ENCODE data around the gene TSC22D1. TPM values are rescaled to one million over a fixed set of nuclear protein-coding genes. Genes with fewer than 3 reads are reported as not detected.

Gene TSC22D1
- total RNA-seq, 2 experiments from 2014 or later: 14.6 to 27.7 TPM

GRCh38 chr13:44407891-44408290, 168.2 kb downstream of the TSC22D1 start:
- ChIA-PET CTCF (ENCODE audit: unreplicated experiment) (no interaction called here), POLR2A (interaction anchor here (0.7 to 1.0 kb wide), 2 partner anchors 27 to 1217 kb away, joined by 3 to 4 read pairs; no protein-coding TSS in a partner anchor)
- intact Hi-C loops (cut with micrococcal nuclease; ENCODE audit: unreplicated experiment): no loop called here
- H3K36me3 ChIP-seq (ENCODE audit: insufficient read depth, low read length): no peaks in the 10 kb centered on the region
- H3K4me2 ChIP-seq (ENCODE audit: low read length): no peak overlapping the region
- H2AFZ ChIP-seq (ENCODE audit: low read length): no peak overlapping the region
- H4K20me1 ChIP-seq (ENCODE audit: insufficient read depth, low read length): no peaks in the 10 kb centered on the region
- no peaks in the 10 kb centered on the region for H3K9me3 ChIP-seq (ENCODE audit: low read length)
- no peaks in the 10 kb centered on the region for H3K4me1 ChIP-seq (ENCODE audit: insufficient read depth, low read length, poor library complexity, severe bottlenecking)
- TF ChIP-seq EZH2phosphoT487 (IDR thresholded peaks at IDR 0.05; ENCODE audit: borderline replicate concordance, low read depth, low read length): no peak
- TF ChIP-seq CTCF (conservative IDR thresholded peaks at IDR 0.05; ENCODE audit: low read length): no peak
- no TSS peak for BruUV-seq (replicated peaks)
- no peak overlapping the region for H3K4me3 ChIP-seq (ENCODE audit: low read depth, low read length, poor library complexity, severe bottlenecking)
- H3K79me2 ChIP-seq (ENCODE audit: insufficient read depth, low read depth, low read length): no peaks in the 10 kb centered on the region
- no peak overlapping the region for H3K27ac ChIP-seq (ENCODE audit: low read depth, low read length, poor library complexity, severe bottlenecking)
- H3K9me2 ChIP-seq (ENCODE audit: insufficient read depth, low read length): no peaks in the 10 kb centered on the region
- DNase-seq (ENCODE audit: low spot score): no peak

- H3K4me2 ChIP-seq (ENCODE audit: low read length): no peak overlapping the region
- H2AFZ ChIP-seq (ENCODE audit: low read length): no peak overlapping the region
- POLR2A ChIA-PET: interaction anchor here (0.7 to 1.0 kb wide), 2 partner anchors 28 to 1218 kb away, joined by 3 to 4 read pairs; no protein-coding TSS in a partner anchor
- no peak overlapping the region for H3K27ac ChIP-seq (ENCODE audit: low read depth, low read length, poor library complexity, severe bottlenecking)
- no peaks in the 10 kb centered on the region for H4K20me1 ChIP-seq (ENCODE audit: insufficient read depth, low read length)
- H3K36me3 ChIP-seq (ENCODE audit: insufficient read depth, low read length): no peaks in the 10 kb centered on the region
- no peaks in the 10 kb centered on the region for H3K9me2 ChIP-seq (ENCODE audit: insufficient read depth, low read length)
- H3K4me1 ChIP-seq (ENCODE audit: insufficient read depth, low read length, poor library complexity, severe bottlenecking): no peaks in the 10 kb centered on the region
- no peak for DNase-seq (ENCODE audit: low spot score)
- intact Hi-C loops (cut with micrococcal nuclease; ENCODE audit: unreplicated experiment): no loop called here
- no TSS peak for BruUV-seq (replicated peaks)
- H3K9me3 ChIP-seq (ENCODE audit: low read length): no peaks in the 10 kb centered on the region
- H3K79me2 ChIP-seq (ENCODE audit: insufficient read depth, low read depth, low read length): no peaks in the 10 kb centered on the region
- CTCF ChIA-PET (ENCODE audit: unreplicated experiment): no interaction called here
- H3K4me3 ChIP-seq (ENCODE audit: low read depth, low read length, poor library complexity, severe bottlenecking): no peak overlapping the region
- TF ChIP-seq CTCF (conservative IDR thresholded peaks at IDR 0.05; ENCODE audit: low read length) (0 out of 2 replicates have a peak, but pooled peaks have one; percentile 21), EZH2phosphoT487 (IDR thresholded peaks at IDR 0.05; ENCODE audit: borderline replicate concordance, low read depth, low read length) (no peak)
Observed at GRCh38 chr13:44407379-44407778, 168.8 kb downstream of the TSC22D1 start.

- no peak overlapping the region for H3K4me2 ChIP-seq (ENCODE audit: low read length)
- H3K9me3 ChIP-seq (ENCODE audit: low read length): no peaks in the 10 kb centered on the region
- BruUV-seq (replicated peaks): no TSS peak
- H3K4me1 ChIP-seq (ENCODE audit: insufficient read depth, low read length, poor library complexity, severe bottlenecking): no peaks in the 10 kb centered on the region
- no peak overlapping the region for H2AFZ ChIP-seq (ENCODE audit: low read length)
- DNase-seq (ENCODE audit: low spot score): no peak
- ChIA-PET CTCF (ENCODE audit: unreplicated experiment) (no interaction called here), POLR2A (no interaction called here)
- H3K36me3 ChIP-seq (ENCODE audit: insufficient read depth, low read length): no peaks in the 10 kb centered on the region
- intact Hi-C loops (cut with micrococcal nuclease; ENCODE audit: unreplicated experiment): no loop called here
- H3K4me3 ChIP-seq (ENCODE audit: low read depth, low read length, poor library complexity, severe bottlenecking): no peak overlapping the region
- TF ChIP-seq EZH2phosphoT487 (IDR thresholded peaks at IDR 0.05; ENCODE audit: borderline replicate concordance, low read depth, low read length) (no peak), CTCF (conservative IDR thresholded peaks at IDR 0.05; ENCODE audit: low read length) (no peak)
- no peak overlapping the region for H3K27ac ChIP-seq (ENCODE audit: low read depth, low read length, poor library complexity, severe bottlenecking)
- H3K9me2 ChIP-seq (ENCODE audit: insufficient read depth, low read length): no peaks in the 10 kb centered on the region
- H4K20me1 ChIP-seq (ENCODE audit: insufficient read depth, low read length): no peaks in the 10 kb centered on the region
- H3K79me2 ChIP-seq (ENCODE audit: insufficient read depth, low read depth, low read length): no peaks in the 10 kb centered on the region
Observed at GRCh38 chr13:44406617-44407016, 169.5 kb downstream of the TSC22D1 start.
